GM18909 (cell line): ENCODE data around the gene IRF2BP2.

Experiments used
- ATAC-seq: cut with Tn5 transposase; IDR thresholded peaks from one replicate; pipeline ENCODE4 v1.9.1; 2021; ENCODE audit warnings: mild to moderate bottlenecking; ENCODE audit not compliant: unreplicated experiment, poor library complexity

Gene IRF2BP2

GRCh38 chr1:234585330-234586055 lies 24.5 kb downstream of the IRF2BP2 start:
- no peak for ATAC-seq

DNA sequence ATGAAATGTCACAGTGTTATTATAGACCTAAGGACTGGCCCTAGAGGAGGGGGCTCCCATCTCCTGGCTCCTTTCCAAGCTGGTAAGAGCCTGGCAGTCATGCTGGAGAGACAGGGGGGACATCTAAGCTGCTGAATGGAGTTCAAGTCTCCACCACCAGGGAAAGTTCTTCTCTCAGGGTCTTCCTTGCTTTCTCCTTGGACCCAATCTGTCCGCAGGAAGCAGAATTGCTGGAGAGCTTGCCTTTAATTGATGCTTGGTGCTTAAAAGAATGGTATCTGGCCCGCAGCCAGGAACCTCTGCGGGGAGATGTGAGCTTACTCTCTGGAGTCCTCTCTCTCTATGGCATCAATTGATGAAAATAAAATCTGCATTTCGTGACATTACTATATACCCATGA lies 25.1 kb downstream of the IRF2BP2 start:
- ATAC-seq = no peak

- ATAC-seq = no peak
Observed at GRCh38 chr1:234584420-234584805, 25.6 kb downstream of the IRF2BP2 start.

DNA sequence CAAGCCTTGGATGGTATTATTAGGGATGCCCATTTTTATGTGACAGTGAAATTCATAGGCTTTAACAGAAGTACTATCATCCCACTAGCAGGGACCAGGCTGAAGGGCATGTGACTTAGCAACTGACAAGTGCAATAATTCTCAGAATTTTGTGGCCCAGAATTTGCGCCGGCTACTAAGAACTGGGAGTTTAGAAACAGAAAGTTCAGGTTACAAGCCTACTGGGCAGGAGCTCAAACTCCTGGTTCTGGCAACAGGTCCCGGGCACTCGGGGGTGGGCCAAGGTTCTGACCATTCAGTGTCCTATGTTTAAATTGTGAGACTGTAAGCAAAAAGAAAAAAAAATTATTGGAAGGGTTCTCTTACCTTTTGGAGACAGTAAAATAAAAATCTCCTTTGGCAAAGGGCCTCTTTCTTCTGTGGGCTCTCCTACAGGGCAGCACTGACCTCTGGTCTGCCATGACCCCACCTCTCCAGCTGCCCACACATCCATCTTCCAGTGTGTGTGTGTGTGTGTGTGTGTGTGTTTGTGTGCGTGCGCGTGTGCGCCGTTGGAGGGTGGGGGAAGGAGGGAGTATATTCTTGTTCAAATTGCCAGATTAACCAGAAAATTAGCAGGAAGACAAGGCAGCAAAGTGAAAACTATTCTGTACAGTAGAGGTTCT lies 26.1 kb downstream of the IRF2BP2 start:
- ATAC-seq = no peak

DNA sequence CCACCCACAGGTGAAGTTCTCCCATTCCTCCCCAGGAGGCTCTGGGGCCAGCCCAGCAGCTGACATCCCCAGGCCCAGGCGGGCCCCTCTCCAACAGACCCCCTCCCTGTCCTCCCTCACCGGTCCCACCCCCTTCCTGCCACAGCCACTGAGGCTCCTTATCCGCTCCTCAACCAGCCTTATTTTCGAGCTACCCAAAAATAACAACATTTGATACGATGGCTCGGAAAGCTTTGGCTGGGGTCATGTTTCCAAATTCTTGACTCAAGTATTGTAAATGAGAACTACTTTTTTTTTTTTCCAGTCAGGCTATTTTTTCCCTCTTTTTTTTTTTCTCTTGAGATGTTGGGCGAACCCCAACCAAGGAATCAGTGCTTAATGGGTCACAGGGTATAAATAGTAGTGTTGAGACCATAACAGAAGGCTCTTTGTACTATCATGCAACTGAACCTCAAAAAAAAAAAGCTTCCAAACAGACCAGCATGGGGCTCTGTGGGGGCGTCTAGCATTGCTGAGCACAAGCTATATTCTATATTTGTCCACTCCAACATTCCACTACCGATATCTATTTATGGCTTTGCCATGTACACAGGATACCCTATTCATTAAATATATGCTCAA lies 27.2 kb downstream of the IRF2BP2 start:
- no peak for ATAC-seq

DNA sequence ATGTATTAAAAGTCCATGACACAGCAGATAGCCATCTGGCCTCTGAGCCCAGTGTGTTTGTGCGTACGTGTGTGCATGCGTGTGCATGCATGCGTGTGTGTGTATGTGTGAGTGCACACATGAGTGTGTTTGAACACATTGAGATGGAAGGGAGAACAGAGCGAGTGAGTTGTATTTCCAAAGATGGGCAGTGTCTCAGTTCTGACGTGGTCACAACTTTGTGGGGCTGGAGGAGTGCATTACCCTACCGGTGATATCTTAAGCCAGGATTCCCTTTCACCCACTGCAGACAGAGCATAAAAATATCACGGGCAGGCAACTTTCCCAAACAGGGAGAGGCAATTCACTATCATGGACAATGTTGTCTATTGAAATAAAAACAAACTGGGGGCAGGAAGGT lies 27.8 kb downstream of the IRF2BP2 start:
- ATAC-seq = no peak

GRCh38 chr1:234581063-234581714 lies 28.8 kb downstream of the IRF2BP2 start:
- ATAC-seq = no peak

DNA sequence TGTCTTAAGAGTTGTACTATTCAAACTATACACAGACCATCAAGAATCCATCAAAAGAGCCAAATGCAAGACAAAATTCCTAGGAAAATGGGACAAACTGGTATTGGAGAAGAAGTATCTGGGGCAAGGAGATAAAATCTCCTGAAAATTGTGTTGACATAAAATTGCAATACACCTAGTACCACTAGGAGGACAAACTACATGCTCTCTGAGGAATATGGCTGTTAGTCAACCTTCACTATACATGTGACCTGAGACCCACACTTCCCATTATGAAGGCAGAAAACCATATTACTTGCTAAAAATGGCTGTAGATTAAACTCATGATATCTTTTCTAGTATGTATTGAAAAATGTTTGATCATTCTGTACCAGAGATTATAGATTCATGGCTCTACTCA lies 30.0 kb downstream of the IRF2BP2 start:
- ATAC-seq = no peak

GRCh38 chr1:234578735-234579134 lies 31.2 kb downstream of the IRF2BP2 start:
- ATAC-seq = no peak

DNA sequence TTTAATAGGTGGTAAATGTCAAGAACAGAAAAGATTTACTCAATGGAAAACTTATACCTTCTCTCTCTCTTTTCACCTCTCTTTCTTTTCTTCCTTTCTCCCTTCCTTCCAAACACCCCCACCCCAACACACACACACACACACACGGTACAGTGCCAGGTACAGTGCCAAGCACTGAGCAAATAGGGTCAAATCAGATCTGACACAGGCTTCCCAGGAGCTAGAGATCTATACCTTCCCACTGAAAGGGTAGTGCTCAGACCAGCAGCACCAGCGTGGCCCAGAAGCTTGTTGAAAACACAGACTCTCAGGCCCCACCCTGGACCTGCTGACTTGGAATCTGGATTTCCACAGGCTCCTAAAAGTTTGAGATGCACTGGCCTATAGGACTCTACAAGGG lies 31.9 kb downstream of the IRF2BP2 start:
- no peak for ATAC-seq

DNA sequence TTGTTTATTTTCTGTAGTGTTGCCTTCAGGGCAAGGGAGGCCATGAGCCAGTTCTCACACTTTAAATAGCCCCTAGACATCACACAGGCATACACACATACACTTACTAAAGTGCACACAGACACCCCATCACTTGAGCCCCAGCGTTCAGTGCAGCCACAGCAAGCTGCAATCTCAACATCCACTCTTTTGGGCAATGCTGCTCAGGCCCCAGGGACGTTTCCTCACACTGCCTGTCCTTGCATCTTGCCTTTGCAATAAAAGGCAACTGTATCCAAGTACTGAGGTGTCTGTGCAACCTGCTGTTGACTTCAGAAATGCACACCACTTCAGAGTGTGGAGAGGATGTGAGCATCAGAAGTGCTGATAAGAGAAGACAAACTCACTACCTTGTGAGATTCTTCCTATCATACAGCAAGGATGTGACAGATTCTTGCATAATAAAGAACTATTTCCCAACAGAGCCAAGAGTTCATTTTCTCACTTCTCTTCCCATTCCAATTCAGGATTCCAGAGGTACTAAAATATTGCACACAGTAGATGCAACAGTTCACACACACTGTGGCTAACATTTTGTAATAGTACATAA lies 36.2 kb downstream of the IRF2BP2 start:
- no peak for ATAC-seq

DNA sequence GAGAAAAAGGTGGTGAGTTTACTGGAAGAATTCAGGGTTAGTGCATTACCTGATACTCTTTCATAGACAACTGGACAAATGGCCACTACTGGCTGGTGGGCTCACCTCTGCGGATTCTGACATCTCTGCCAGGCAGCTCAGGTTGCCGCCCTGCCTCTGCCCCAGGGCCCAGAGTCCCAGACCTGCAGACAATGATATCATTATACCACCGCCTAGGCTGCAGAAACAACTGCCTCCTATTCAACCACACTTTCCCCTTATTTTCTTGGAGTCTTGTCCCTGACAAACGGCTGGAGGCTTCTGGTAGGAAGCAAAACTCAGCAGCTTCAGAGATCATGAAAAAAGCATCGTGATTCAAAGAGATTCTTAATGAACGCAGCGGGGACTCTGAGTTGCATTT lies 37.0 kb downstream of the IRF2BP2 start:
- ATAC-seq = no peak

- ATAC-seq = no peak
Observed at GRCh38 chr1:234571702-234572101, 38.3 kb downstream of the IRF2BP2 start.

- no peak for ATAC-seq
Observed at GRCh38 chr1:234570329-234571120, 39.5 kb downstream of the IRF2BP2 start.

GRCh38 chr1:234568345-234568744 lies 41.6 kb downstream of the IRF2BP2 start:
- no peak for ATAC-seq

DNA sequence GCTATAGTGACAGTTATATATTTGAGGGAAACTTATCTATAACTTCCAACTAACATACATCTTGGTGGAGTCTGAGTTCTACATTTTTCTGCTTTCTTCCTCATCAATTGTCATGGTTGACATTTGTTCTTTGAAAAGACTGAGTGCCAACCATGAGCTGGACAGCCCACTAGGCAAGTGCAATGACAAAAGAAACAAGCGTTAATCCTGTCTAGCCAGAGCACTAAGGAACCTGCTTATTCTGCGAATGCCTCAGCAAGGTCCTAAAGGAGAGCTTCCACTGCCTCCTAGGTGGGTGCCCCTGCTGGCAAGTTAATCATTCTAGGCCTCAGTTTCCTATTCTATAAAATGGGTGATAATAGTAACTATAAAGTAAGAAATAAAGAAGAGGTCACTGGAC lies 44.8 kb downstream of the IRF2BP2 start:
- ATAC-seq = no peak

DNA sequence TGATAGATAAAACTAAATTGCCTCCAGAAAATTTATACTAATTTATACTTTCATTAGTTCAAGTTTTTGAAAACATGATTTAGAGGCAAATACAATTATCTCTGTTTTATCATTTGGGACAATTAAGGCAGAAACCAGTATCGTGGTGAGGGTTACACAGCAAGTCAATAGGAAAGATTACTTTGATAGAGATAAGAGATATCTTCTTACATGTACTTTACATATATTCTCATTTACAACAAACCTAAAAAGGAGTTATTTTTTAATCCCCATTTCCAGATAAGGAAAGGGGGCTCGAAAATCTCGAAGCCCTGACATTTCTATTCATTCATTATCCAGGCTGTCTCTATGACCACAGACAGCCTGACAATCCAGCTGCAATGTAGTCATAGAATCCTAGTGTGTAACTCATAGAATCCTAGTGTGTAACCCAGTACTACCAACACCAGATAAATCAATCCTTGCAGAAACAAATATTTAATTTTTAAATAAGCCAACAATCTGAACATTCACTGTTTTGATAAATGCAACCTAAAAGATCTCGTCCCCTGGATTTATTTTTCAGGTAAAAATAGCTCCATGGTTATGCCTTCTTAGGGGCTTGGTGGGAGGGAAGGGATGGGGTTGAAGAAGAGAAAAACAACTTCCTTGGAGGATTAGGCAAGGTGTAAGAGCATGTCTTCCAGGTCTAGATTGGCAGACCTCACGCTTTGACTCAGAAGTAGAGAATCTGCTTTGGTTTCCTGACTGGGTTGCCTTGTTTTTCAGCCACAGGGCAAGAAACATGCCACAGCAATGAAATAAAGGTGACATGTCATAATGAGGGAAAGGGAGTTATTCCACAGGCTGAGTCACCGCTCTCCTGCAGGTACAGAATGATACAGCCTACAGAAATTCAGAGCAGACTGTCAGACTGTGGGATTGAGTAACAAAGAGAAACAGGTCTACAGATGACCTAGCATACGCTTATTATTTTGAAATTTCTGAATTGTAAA lies 45.6 kb downstream of the IRF2BP2 start:
- ATAC-seq = no peak

GRCh38 chr1:234562334-234562733 lies 47.6 kb downstream of the IRF2BP2 start:
- ATAC-seq = no peak

DNA sequence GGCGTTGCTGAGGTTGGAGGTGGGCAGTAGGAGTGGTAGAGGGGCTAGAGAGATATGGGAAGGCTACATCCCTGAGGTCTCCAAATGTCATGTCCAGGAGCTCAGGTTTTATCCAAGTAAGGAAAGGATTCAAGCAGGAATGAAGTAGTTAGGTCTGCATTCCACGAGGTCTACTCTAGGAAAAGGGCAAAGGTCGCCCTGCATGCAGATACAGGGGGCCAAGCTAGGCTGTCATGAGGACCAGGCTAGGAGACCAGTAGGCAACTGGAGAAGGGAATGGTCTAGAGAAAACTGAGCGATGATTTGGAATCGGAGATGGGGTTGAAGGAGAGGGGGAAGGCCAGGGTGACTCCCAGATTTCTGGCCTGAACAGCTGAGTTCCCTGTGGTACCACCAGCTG lies 48.7 kb downstream of the IRF2BP2 start:
- ATAC-seq = no peak
